GM13976 (cell line): ENCODE data around the gene RO60.
"Not testable (repeated sequence)": the region's sequence is repeated elsewhere in the genome, so short reads cannot be mapped to it uniquely, and the experiment has no call there.

Experiments used
- DNase-seq: peaks from one replicate; pipeline ENCODE4 v3.0.0; 2012; ENCODE audit warnings: low spot score
- in situ Hi-C: fragments of 300-500 bp; cut with MboI; formaldehyde crosslinking; loops from one replicate; pipeline ENCODE4 v1.12.0; 2022; ENCODE audit warnings: low sequenced_read_pairs, mixed read lengths, inconsistent platforms; ENCODE audit not compliant: unreplicated experiment
- TF ChIP-seq, protein P1 (sequence below): IDR thresholded peaks from 2 replicates; pipeline ENCODE4 v1.5.1; 2012; ENCODE audit warnings: borderline replicate concordance, mild to moderate bottlenecking; ENCODE audit not compliant: insufficient read depth; ENCODE audit errors: extremely low read depth, missing control alignments, control extremely low read depth

RO60 gene

DNA sequence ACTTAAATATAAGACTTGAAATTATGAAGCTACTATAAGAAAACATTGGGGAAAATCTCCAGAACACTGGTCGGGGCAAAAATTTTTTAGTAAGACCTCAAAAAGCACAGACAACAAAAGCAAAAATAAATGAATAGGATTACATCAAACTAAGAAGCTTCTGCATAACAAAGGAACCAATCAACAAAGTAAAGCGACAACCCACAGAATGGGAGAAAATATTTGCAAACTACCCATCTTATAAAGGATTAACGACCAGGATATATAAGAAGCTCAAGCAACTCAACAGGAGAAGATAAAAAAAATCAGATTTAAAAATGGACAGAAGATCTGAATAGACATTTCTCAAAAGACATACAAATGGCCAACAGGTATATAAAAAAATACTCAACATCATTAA, 19.4 kb upstream of the RO60 start:
- TF ChIP-seq, protein P1, sequence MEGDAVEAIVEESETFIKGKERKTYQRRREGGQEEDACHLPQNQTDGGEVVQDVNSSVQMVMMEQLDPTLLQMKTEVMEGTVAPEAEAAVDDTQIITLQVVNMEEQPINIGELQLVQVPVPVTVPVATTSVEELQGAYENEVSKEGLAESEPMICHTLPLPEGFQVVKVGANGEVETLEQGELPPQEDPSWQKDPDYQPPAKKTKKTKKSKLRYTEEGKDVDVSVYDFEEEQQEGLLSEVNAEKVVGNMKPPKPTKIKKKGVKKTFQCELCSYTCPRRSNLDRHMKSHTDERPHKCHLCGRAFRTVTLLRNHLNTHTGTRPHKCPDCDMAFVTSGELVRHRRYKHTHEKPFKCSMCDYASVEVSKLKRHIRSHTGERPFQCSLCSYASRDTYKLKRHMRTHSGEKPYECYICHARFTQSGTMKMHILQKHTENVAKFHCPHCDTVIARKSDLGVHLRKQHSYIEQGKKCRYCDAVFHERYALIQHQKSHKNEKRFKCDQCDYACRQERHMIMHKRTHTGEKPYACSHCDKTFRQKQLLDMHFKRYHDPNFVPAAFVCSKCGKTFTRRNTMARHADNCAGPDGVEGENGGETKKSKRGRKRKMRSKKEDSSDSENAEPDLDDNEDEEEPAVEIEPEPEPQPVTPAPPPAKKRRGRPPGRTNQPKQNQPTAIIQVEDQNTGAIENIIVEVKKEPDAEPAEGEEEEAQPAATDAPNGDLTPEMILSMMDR, result no peak
- in situ Hi-C loops, result no loop called here
- DNase-seq, result no peak

DNA sequence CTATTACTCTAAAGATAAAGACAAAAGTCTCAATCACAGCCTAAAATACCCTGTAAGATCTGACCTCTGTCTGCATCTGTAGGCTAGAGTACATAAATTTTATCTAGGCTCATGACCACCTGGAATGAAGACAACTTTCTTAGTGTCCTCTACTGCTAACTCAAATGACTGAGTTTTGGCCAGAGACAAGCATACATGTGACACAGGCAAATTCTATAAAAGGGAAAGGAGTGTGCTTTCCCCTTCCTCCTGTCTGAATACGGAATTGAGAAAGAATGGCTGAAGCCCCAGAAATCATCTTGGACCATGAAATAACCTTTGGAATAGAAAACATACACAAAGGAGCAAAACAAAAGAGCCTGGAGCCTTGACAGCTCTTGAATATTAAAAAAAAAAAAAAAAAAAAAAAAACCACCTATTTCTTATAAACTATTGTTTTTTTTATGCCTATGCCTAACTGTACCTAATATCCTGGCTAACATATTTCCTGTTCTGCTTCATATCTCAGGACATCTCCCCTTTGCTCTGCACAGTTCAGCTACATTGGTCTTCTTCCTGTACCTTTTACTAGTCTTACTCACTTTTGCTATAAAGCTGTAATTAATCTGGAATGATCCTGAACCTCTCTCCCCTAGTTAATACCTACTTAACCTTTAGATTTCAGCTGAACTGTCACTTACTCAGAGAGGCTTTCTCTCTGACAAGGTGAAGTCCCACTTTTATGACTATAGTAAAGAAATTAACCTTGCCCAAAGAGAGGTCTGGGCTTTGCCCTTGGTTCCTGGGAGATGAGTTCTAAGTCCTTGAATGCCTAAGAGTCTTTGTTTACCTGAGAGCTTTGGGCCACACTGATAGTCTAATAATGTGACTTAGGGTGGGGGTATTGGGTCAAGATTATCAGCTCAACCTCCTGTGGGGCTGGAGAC, 16.4 kb upstream of the RO60 start:
- DNase-seq, result no peak
- TF ChIP-seq, protein P1, result no peak

DNA sequence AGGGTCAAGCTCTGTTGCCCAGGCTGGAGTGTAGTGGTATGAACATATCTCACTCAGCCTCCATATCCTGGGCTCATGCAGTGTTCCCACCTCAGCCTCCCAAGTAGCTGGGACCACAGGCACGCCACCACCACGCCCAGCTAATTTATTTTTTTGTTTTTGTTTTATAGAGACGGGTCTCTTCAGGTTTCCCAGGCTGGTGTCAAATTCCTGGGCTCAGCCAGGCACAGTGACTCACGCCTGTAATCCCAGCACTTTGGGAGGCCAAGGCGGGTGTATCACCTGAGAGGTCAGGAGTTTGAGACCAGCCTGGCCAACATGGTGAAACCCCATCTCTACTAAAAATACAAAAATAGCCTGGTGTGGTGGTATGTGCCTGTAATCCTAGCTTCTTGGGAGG, 10.5 kb upstream of the RO60 start:
- in situ Hi-C loops, DNase-seq: not testable (repeated sequence)

More for the DNA sequence above, 16.4 kb upstream of the RO60 start:
- in situ Hi-C loops, result no loop called here

DNA sequence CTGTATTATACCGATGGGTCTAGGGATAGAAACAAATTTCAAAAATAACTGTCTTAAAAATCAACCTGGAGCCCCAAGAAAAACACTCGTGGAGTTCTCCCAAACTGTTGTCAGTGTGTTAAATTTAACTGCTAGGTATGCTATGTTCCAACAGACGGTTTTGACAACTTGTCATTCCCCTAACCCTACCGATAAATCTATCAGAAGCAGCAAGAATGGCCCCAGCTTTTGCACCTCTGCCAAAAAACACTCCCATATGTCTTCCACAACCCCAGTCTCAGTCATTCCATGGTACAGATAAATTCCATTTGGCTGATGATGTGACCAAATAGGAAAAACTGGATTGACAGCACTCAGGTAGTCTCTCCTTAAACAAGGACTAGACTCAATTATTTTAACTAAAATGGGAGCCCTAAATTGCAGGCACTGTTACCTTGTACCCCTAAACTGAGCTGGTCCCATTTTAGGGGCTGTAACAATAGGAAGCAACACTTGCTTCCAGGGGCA, 5.2 kb upstream of the RO60 start:
- TF ChIP-seq, protein P1, result no peak
- DNase-seq, result no peak
- in situ Hi-C loops, result no loop called here

DNA sequence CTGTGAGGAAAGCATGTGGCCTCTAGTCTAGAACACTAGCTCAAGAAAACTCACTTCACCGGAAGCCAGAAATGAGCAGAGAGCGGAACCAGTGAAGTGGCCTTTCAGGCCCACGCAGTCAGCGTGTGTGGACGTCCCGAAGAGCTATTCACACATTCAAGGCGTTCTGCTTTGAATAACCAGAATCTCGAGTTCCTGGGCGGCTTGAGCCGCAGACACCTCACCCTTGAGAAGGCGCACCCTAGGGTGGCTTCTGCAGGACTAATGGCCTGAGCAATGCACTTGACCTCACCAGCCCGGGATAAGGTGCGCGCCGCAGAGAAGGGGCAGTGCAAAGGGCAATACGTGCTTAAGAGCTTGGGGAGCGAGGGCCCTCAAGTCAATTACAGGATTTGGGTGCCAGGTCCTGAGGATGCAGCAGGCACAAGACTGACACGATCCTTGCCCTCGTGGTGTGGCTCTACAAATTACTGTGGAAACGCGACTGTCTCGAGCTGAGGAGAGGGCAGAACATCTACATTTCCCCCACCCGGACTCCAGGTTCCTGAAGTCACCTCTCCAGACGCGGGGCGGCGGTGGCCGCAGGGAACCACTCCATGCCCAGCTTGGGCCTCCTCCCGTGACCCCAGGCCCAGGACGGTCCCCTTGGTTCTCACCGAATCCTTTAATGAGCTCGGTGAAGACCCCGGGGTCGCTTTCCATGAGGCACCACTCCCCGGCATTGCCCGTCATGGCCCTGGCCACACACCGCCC, 707 bp upstream of the RO60 start:
- DNase-seq, result peak; percentile 75
- TF ChIP-seq, protein P1, result no peak
- in situ Hi-C loops, result no loop called here

DNA sequence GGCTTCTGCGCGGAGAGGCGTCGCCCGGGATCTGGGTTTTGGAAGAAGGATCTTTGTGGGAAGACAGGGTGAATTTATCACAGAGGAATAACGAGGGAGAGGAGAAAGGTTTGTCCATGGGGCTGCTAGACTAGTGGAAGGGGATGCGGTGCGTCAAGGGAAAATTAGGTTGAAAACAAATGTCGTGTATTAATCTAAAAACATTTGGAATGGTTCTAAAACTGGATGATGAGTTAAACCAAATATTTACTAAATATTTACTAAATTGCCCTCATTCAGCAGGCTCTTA, 647 bp downstream of the RO60 start:
- no peak for DNase-seq
- TF ChIP-seq, protein P1, result no peak
- in situ Hi-C loops, result no loop called here

DNA sequence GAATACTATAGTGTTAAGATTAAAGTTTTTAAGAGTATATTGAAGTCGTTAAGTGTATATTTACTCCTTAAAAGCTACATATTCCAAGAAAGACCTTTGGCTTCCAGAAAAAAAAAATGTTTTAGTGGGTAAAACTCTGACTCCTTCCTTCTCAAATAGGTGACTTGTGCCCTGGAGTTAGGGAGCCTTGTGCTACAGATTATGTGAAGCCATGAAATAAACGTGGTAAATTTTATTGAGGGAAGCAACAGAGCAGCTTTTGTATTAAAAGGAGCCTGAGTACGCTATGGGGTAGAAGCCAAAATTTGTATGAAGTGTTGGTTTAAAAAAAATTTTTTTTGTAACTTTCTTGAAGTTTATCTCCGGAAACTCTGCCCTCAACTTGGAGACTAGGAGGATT, 994 bp downstream of the RO60 start:
- in situ Hi-C loops, result no loop called here
- TF ChIP-seq, protein P1, result no peak
- no peak for DNase-seq
